SIG-M5 treated with dmso at 0.1 percent for 504 hours (cell line): ENCODE results near the gene CDK14.

ENCODE experiments used
- DNase-seq: peaks from one replicate; lab custom pipeline; 2025; ENCODE audit not compliant: unreplicated experiment; lab: John Stamatoyannopoulos, UW

Gene CDK14

GRCh38 chr7:91082852-91083495, 486.9 kb downstream of the CDK14 start:
- peak; percentile 43 for DNase-seq

- DNase-seq, result no peak
These were observed 487.9 kb downstream of the CDK14 start for GRCh38 chr7:91083855-91084644.

DNA sequence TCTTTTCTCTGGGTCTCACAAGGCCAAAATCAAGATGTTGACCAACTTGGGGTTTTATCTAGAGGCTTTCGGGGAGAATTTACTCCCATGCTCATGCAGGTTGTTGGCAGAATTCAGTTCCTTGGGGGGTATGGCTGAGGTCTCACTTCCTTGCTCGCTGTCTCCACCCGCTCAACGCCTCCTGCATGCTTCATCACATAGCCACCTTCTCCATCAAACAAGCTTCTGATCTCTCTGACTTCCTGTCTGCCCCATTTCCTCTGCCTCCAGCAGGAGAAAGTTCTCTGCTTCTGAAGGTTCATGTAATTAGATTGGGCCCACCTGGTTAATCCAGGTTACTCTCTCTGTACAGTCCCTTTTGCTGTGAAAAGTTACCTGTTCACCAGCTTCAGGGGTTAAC, 489.1 kb downstream of the CDK14 start:
- no peak for DNase-seq

GRCh38 chr7:91086200-91086599, 490.1 kb downstream of the CDK14 start:
- DNase-seq, result no peak

GRCh38 chr7:91088156-91088555, 492.0 kb downstream of the CDK14 start:
- DNase-seq, result no peak

- DNase-seq, result no peak
These were observed 492.6 kb downstream of the CDK14 start for GRCh38 chr7:91088691-91089090.

DNA sequence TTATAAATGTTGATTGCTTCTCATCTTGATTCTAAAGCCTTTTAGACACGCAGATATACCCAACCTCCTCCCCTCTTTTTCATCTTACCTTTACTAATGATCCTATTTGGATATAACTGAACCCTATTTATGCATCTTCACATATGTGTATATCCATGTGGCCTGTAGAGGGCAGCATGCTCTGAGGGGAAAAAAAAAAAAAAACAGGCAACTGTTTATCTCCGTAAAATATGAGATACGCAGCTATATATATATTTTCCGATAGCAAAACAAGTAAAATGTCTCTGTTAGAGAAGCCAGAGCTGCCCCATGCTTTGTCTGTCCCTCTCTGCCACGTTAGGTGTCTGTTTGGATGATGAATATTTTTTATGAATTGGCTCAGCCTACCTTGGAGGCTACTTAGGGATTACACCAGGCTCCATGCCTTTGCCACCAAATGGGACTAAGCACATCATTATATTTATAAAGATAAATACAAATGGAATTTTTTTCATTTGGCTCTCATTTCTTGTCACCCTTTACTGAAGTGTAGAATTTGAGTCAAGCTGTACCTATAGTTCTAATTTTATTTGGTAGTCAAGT, 493.4 kb downstream of the CDK14 start:
- DNase-seq, result peak; percentile 21

DNA sequence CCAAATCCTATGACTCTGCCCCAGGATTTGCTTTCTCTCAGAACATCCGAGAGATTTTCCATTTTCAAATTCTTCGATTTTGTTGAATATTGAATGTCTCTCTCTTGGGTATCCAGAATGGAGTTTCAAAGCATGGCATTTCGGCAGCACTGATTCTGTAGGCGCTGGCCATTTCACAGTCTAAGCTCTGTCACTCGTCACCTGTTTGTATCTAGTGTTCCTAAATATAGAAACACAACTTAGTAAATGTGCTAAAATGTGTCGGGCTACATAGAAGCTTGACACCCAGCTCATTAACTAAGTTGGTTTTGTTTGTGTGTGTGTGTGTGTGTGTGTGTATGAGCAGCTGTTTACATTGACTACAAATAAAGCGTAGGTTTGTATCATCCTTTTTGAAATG, 494.6 kb downstream of the CDK14 start:
- DNase-seq, result no peak

GRCh38 chr7:91091631-91092030, 495.5 kb downstream of the CDK14 start:
- no peak for DNase-seq

- DNase-seq, result no peak
These were observed 497.1 kb downstream of the CDK14 start for GRCh38 chr7:91093181-91093580.

DNA sequence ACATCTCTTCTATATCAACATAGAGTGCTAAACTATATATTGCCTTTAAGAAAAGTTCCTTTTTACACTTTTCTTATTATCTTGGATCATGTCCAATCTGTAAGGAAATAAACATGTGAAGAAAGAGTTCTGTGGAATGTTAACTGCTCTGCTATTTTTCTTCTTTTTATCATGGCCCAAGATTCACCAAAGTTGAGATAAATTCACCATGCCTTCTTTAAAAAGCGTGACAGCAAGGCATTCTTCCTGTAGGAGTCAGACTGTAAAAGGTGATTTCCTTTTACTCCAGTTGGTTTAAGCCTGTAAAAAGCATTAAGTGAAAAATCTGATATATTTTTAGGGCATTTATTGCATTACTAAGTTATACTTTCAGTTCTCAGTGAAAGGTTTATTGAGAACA, 502.4 kb downstream of the CDK14 start:
- DNase-seq, result no peak

DNA sequence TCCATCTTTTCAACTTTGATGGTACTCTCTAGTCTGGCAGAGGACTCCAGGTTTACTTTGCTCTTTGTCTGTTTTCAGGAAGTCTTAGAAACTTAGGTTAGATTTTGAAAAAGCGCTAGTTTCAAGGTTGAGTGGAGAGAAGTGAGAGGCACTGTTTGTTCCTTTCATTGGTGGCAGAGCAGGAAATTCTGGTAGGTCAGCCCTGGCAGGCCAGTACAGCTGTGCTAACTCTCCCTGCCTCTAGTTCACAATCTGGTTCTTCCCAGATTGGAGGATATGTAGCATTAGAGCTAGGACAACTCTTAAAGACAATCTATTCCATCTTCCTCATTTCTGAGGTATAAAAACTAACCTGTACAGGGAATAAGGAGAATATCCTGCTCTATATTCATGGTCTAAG, 507.2 kb downstream of the CDK14 start:
- DNase-seq, result peak; percentile 10

GRCh38 chr7:91107460-91107859, 511.3 kb downstream of the CDK14 start:
- DNase-seq, result no peak

DNA sequence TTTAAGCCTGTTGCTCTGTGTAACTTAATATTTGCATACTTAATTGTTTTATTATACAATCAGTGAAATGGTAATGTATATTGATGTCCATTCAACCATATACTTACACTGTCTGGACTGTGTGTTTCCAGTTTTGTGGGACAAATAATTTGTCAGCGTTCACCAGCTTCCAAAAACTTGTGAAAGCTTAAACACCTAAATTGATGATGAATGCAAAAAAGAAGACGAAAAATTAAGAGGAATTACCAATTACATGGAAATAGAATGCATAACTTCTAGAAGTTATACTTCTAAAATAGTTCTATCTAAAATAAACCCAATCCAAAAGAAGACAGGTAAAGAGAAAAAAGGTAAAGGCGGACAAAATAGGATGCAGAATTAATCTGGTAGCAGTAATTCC, 513.1 kb downstream of the CDK14 start:
- no peak for DNase-seq

- DNase-seq, result no peak
These were observed 516.8 kb downstream of the CDK14 start for GRCh38 chr7:91112902-91113341.

DNA sequence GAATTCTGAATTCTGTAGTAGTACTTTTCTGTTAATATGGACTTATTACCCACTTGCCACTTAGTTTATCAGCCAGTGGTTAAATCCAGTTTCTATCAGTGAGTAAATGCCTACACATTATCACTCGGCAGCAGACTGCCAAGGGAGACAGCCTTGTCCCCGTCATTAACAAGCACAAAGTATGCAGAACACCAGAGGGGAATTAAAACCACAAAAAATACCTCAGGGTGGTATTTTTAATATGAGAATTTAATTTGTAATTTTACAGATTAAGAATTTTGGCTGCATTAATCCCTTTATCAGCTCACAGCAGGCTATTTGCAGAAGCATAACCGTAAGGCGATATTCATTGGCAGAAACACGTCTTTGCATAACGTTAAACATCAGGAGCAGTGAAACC, 518.1 kb downstream of the CDK14 start:
- DNase-seq, result no peak

DNA sequence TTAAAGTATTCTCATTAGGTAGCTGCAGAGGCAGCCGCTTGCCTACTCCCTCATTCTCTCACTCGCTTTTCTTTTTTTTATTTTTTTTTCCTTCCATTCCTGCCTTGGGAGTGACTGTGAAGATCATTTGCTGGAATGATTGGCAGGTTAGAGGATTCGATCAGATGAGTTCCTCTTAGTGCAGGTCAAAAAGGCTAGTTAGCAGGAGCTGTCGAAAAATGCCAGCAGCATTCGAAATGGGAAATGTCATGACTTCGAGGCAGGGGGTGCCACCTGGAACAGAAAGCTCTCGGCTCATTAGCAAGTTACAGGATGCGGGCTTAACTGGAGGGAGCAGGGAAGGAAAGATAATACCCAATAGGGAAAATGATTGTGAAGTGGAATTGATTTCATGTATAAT, 530.6 kb downstream of the CDK14 start:
- no peak for DNase-seq

DNA sequence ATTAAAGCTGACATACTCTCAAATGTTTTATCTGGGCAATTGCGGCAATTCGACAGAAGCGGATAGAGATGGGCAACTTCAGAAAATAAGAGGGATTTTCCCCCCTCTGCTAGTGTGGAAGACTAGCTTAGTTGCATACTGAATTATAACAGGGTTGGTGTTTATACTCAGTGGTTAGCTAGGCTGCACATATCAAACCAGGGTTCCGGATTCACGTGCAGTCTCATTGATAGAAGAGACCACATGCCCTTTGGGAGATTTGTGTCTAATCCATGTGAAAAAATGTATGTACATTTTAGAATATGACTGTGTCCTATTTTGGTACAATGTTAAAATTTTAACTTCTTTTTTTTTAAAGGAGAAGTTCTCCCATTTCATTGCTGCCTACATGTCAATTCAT, 531.2 kb downstream of the CDK14 start:
- no peak for DNase-seq

- DNase-seq, result no peak
These were observed 531.8 kb downstream of the CDK14 start for GRCh38 chr7:91127959-91128358.

GRCh38 chr7:91128683-91129348, 532.7 kb downstream of the CDK14 start:
- no peak for DNase-seq

DNA sequence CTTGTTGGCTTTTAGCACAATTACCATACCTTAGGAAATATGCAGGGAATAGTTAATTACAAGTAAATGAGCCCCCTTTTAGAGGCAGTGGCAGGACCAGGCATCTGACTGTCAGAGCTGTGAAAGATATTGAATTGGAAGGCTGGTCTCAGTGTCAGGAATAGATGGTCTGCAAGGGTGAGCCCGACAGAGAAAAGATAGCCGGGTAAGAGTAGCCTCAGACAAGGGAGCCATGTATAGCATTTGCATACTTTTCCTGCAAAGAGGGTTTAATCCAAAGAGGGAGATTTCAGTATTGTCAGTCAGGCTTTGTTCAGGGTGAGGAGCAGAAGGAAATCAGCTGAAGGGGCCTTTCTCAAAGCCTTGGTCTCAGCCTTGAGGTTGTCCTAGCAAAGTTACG, 539.2 kb downstream of the CDK14 start:
- no peak for DNase-seq
